ENCODE data around the gene NPFF. TPM values are rescaled to one million over a fixed set of nuclear protein-coding genes. Genes with fewer than 3 reads are reported as not detected.

NPFF gene
- polyA plus RNA-seq, 1 experiment = not detected

DNA sequence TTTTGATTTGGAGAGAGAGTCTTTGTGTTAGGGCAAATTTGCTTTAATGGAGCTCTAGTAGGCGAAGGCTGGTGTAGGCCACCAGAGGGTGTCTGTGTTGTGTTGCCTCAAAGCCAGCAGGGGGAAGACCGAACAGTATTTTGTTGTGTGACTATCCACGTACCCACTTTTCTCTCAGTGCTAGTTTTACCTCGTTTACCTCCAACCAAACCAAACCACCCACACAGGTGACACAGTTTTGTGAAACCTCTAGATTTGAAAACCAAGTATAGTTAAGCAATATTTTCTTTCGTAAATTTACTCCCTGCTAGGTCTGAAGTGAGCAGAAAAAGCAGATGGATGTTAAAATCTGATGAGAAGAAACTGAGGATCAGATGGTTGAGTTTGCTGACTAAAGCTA lies 36.3 kb upstream of the NPFF start:
- TF ChIP-seq CTCF (IDR thresholded peaks at IDR 0.05; ENCODE audit: insufficient read depth, low read depth, low read length) = peak; percentile 90
- ChIA-PET POLR2A (no interaction called here), CTCF (interaction anchor here (1.0 to 8.7 kb wide), 23 partner anchors 10 to 202 kb away, joined by 3 to 125 read pairs (median 5); partner anchors contain the start of genes ATF7 and ATP5MC2)
- H3K36me3 ChIP-seq (ENCODE audit: control insufficient read depth, insufficient read depth, low read length) = peaks cover 8% of the 10 kb centered on the region
- H3K27me3 ChIP-seq (ENCODE audit: control insufficient read depth, insufficient read depth, low read length) = no peaks in the 10 kb centered on the region
- DNase-seq (ENCODE audit: low read depth) = no peak
- no peak overlapping the region for H3K4me3 ChIP-seq (ENCODE audit: low read depth, low read length)

GRCh38 chr12:53539526-53539925 lies 32.2 kb upstream of the NPFF start:
- Histone ChIP-seq H3K27me3 (ENCODE audit: control insufficient read depth, insufficient read depth, low read length) (no peaks in the 10 kb centered on the region), H3K4me3 (ENCODE audit: low read depth, low read length) (no peak overlapping the region), H3K36me3 (ENCODE audit: control insufficient read depth, insufficient read depth, low read length) (peaks cover 9% of the 10 kb centered on the region)
- no peak for DNase-seq (ENCODE audit: low read depth)
- TF ChIP-seq CTCF (IDR thresholded peaks at IDR 0.05; ENCODE audit: insufficient read depth, low read depth, low read length) = no peak
- CTCF ChIA-PET = interaction anchor here (1.1 to 8.7 kb wide), 5 partner anchors 12 to 208 kb away, joined by 3 to 125 read pairs (median 4); partner anchors contain the start of gene ATP5MC2
- POLR2A ChIA-PET = no interaction called here

GRCh38 chr12:53538209-53538689 lies 31.0 kb upstream of the NPFF start:
- ChIA-PET POLR2A (no interaction called here), CTCF (interaction anchor here (1.1 to 8.7 kb wide), 5 partner anchors 13 to 209 kb away, joined by 3 to 125 read pairs (median 4); partner anchors contain the start of gene ATP5MC2)
- no peaks in the 10 kb centered on the region for H3K27me3 ChIP-seq (ENCODE audit: control insufficient read depth, insufficient read depth, low read length)
- no peak for TF ChIP-seq CTCF (IDR thresholded peaks at IDR 0.05; ENCODE audit: insufficient read depth, low read depth, low read length)
- DNase-seq (ENCODE audit: low read depth) = peak; percentile 46
- H3K36me3 ChIP-seq (ENCODE audit: control insufficient read depth, insufficient read depth, low read length) = peaks cover 9% of the 10 kb centered on the region
- H3K4me3 ChIP-seq (ENCODE audit: low read depth, low read length) = no peak overlapping the region

DNA sequence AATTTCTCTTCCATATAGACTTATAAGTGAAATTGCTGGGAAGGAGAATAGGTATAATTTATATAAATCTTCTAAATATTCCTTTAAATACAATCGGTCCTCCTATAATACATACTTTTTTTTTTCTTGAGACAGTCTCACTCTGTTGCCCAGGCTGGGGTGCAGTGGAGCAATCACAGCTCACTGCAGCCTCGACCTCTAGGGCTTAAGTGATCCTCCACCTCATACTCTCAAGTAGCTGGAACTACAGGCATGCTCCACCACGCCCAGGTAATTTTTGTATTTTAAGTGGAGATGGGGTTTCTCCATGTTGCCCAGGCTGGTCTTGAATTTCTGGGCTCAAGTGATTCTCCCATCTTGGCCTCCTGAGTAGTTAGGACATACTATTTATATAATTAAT lies 29.7 kb upstream of the NPFF start:
- no peak for TF ChIP-seq CTCF (IDR thresholded peaks at IDR 0.05; ENCODE audit: insufficient read depth, low read depth, low read length)
- POLR2A ChIA-PET = no interaction called here
- no peaks in the 10 kb centered on the region for H3K27me3 ChIP-seq (ENCODE audit: control insufficient read depth, insufficient read depth, low read length)
- H3K36me3 ChIP-seq (ENCODE audit: control insufficient read depth, insufficient read depth, low read length) = peaks cover 17% of the 10 kb centered on the region
- CTCF ChIA-PET = no interaction called here
- DNase-seq (ENCODE audit: low read depth) = no peak
- no peak overlapping the region for H3K4me3 ChIP-seq (ENCODE audit: low read depth, low read length)

DNA sequence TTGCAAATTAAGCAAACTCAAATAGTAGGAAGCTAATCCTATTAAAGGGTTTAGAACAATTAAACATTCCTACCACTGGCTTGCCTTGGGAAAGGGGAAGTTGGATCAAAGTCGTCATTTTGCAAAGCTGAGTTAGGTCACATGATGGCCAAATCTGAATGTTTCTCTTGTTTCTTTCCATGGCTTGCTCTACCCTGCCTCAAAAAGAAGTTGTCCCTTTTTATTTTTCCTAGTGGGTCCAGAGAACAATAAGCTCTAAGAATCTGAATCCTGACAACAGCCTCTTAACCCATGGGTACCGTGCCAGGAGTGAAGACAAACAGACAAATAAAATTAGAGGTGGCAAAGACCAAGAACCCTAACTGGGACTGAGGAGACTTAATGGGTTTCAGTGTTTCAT lies 26.2 kb upstream of the NPFF start:
- TF ChIP-seq CTCF (IDR thresholded peaks at IDR 0.05; ENCODE audit: insufficient read depth, low read depth, low read length) = no peak
- POLR2A ChIA-PET = no interaction called here
- no peak for DNase-seq (ENCODE audit: low read depth)
- Histone ChIP-seq H3K4me3 (ENCODE audit: low read depth, low read length) (no peak overlapping the region), H3K27me3 (ENCODE audit: control insufficient read depth, insufficient read depth, low read length) (no peaks in the 10 kb centered on the region), H3K36me3 (ENCODE audit: control insufficient read depth, insufficient read depth, low read length) (peaks cover 16% of the 10 kb centered on the region)
- CTCF ChIA-PET = interaction anchor here (0.6 to 3.1 kb wide), 3 partner anchors 10 to 353 kb away, joined by 3 to 11 read pairs (median 3); partner anchors contain the start of genes CSAD and ZNF740
